Measurements from ENCODE around the gene FSTL4.

FSTL4 gene

GRCh38 chr5:133273661-133274596 lies 338.4 kb downstream of the FSTL4 start:
- no peak for DNase-seq (ENCODE audit: low spot score)
- no peak for TF ChIP-seq CTCF (IDR thresholded peaks at IDR 0.05; ENCODE audit: borderline replicate concordance, control extremely low read depth, extremely low read depth, insufficient read depth, missing control alignments)
- in situ Hi-C loops (cut with MboI; ENCODE audit: low sequenced_read_pairs, unreplicated experiment), result no loop called here

- DNase-seq (ENCODE audit: low spot score), result no peak
- TF ChIP-seq CTCF (IDR thresholded peaks at IDR 0.05; ENCODE audit: borderline replicate concordance, control extremely low read depth, extremely low read depth, insufficient read depth, missing control alignments), result no peak
- in situ Hi-C loops (cut with MboI; ENCODE audit: low sequenced_read_pairs, unreplicated experiment), result no loop called here
These were observed 340.0 kb downstream of the FSTL4 start for GRCh38 chr5:133272345-133272744.

GRCh38 chr5:133271606-133272005 lies 340.7 kb downstream of the FSTL4 start:
- in situ Hi-C loops (cut with MboI; ENCODE audit: low sequenced_read_pairs, unreplicated experiment), result no loop called here
- DNase-seq (ENCODE audit: low spot score), result no peak
- no peak for TF ChIP-seq CTCF (IDR thresholded peaks at IDR 0.05; ENCODE audit: borderline replicate concordance, control extremely low read depth, extremely low read depth, insufficient read depth, missing control alignments)

- in situ Hi-C loops (cut with MboI; ENCODE audit: low sequenced_read_pairs, unreplicated experiment), result no loop called here
- TF ChIP-seq CTCF (IDR thresholded peaks at IDR 0.05; ENCODE audit: borderline replicate concordance, control extremely low read depth, extremely low read depth, insufficient read depth, missing control alignments), result no peak
- DNase-seq (ENCODE audit: low spot score), result no peak
These were observed 342.6 kb downstream of the FSTL4 start for GRCh38 chr5:133269691-133270090.

GRCh38 chr5:133267601-133268000 lies 344.7 kb downstream of the FSTL4 start:
- no peak for DNase-seq (ENCODE audit: low spot score)
- in situ Hi-C loops (cut with MboI; ENCODE audit: low sequenced_read_pairs, unreplicated experiment), result no loop called here
- no peak for TF ChIP-seq CTCF (IDR thresholded peaks at IDR 0.05; ENCODE audit: borderline replicate concordance, control extremely low read depth, extremely low read depth, insufficient read depth, missing control alignments)

GRCh38 chr5:133266966-133267365 lies 345.4 kb downstream of the FSTL4 start:
- no peak for TF ChIP-seq CTCF (IDR thresholded peaks at IDR 0.05; ENCODE audit: borderline replicate concordance, control extremely low read depth, extremely low read depth, insufficient read depth, missing control alignments)
- no peak for DNase-seq (ENCODE audit: low spot score)
- in situ Hi-C loops (cut with MboI; ENCODE audit: low sequenced_read_pairs, unreplicated experiment), result no loop called here

All from GM13976 (cell line).